HTR-8/SVneo (cell line): ENCODE data around the gene ABCB4.
"Not testable (repeated sequence)": the region's sequence is repeated elsewhere in the genome, so short reads cannot be mapped to it uniquely, and the experiment has no call there.

Source experiments
- DNase-seq: peaks from one replicate; pipeline ENCODE4 v3.0.0; 2011; ENCODE audit warnings: low spot score, mixed read lengths; ENCODE audit not compliant: insufficient read length
- FAIRE-seq: peaks from 2 replicates; lab custom pipeline; 2011; peaks lifted over from hg19 to GRCh38; lab: Jason Lieb, UNC

ABCB4 gene

DNA sequence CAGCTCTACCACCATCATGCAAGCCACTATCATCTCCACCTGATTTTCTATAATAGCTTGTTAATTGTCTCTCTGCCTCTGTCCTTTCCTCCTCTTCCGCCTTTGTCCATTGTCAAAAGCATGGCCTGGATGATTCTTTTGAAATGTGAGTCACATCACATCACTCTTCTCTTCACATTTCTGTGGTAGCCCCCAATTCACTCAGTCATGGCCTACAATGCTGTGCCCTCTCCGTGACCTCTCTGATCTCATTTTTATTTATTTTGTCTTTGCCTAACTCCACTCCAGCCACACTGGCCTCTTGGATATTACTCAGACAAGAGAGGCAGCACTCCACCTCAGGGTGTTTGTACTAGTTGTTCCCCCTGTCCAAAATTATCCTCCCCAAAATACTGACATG, 4.9 kb upstream of the ABCB4 start:
- DNase-seq (no peak), FAIRE-seq (no peak)

DNA sequence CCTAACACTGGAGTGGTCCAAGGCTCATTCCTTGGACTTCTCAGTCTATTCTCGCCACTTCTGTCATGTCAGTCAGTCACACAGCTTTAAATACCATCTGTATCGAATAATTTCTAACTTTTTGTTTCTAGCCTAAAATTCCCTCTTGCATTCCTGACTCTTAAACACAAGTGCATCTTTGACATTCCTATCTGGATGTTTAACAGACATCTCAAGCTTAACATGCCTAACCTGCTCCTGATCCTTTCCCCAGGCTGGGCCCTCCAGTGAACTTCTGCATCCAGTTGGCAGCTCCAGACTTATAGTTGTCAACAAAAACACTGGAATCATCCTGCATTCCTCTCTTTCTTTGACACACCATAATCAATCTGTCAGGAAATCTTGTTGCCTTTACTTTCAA, 4.5 kb upstream of the ABCB4 start:
- DNase-seq, result no peak
- FAIRE-seq, result no peak

- no peak for FAIRE-seq
- no peak for DNase-seq
Measured at GRCh38 chr7:87476179-87476557, 688 bp upstream of the ABCB4 start.

DNA sequence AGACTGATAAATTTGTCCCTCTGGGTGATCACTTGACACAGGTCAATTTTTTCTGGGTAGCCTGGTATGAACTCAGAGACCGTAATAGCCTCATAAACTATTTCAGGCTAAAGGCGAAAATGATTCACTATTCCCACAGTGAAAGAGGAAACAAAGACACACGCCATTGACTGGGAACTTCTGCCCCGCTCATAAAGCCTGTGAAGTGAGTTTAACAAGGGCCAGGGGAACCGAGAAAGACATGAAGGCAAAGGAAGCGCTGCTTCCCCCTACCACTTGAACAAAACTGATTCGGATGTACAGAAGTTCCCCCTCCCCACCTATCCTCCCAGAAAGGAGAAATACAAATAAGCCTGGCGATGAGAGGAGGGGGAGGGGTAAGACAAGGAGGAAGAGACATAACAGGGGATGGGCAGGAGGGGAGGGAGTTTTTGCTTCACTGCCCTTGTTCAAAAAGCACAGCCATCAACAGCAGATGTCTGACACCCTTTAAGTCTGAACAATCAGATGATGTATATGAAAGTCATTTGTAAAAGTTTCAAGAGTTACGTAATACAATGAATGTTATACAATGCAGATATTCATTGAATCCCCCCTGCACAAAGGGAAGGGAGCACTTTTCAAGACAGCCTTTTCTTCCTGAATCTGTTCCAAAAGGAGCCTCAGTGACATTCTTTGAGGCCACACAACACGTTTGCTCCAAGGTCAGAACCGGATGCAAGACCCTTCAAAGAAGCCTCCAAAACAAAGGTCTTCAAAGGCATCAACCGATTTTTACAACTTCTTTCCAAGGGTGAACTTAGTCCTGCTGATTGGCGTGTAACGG, 734 bp downstream of the ABCB4 start:
- FAIRE-seq (no peak), DNase-seq (no peak)

DNA sequence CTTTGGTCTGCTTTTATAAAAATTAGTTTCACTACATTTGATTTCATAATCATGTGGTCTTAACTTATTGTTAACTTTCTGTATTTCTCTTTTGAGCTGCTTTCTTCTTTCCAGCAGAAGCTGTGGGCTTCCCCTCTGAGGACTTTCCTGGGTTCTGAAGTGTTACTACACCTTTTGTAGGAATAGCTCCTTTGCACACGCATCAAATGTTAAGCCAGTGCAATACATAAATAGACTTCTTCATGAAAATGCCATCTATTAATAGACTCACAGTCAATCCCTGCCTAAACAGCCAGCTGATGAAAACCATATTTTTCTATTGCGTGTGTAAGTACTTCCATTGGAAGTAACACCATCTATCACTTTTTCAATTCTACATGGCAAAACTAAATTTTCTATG, 1.5 kb downstream of the ABCB4 start:
- FAIRE-seq, result no peak
- DNase-seq, result no peak

- no peak for FAIRE-seq
- no peak for DNase-seq
Measured at GRCh38 chr7:87473192-87473591, 2.3 kb downstream of the ABCB4 start.

GRCh38 chr7:87471473-87471872, 4.0 kb downstream of the ABCB4 start:
- FAIRE-seq, result no peak
- no peak for DNase-seq

- not testable (repeated sequence) for DNase-seq, FAIRE-seq
Measured at GRCh38 chr7:87469204-87469603, 6.3 kb downstream of the ABCB4 start.

DNA sequence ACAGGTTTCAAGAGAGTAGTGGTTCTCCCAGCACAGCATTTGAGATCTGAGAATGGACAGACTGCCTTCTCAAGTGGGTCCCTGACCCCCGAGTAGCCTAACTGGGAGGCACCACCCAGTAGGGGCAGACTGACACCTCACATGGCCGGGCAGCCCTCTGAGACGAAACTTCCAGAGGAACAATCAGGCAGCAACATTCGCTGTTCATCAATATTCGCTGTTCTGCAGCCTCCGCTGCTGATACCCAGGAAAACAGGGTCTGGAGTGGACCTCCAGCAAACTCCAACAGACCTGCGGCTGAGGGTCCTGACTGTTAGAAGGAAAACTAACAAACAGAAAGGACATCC, 10.0 kb downstream of the ABCB4 start:
- DNase-seq, FAIRE-seq: not testable (repeated sequence)

- DNase-seq, FAIRE-seq: not testable (repeated sequence)
Measured at GRCh38 chr7:87464830-87465533, 10.5 kb downstream of the ABCB4 start.

- FAIRE-seq (no peak), DNase-seq (no peak)
Measured at GRCh38 chr7:87463982-87464381, 11.5 kb downstream of the ABCB4 start.

GRCh38 chr7:87460444-87460843, 15.0 kb downstream of the ABCB4 start:
- FAIRE-seq, result not testable (repeated sequence)

GRCh38 chr7:87459941-87460340, 15.5 kb downstream of the ABCB4 start:
- no peak for FAIRE-seq

More at GRCh38 chr7:87460444-87460843, 15.0 kb downstream of the ABCB4 start:
- DNase-seq, result not testable (repeated sequence)

GRCh38 chr7:87458148-87458547, 17.3 kb downstream of the ABCB4 start:
- no peak for FAIRE-seq

More at GRCh38 chr7:87459941-87460340, 15.5 kb downstream of the ABCB4 start:
- DNase-seq, result no peak

DNA sequence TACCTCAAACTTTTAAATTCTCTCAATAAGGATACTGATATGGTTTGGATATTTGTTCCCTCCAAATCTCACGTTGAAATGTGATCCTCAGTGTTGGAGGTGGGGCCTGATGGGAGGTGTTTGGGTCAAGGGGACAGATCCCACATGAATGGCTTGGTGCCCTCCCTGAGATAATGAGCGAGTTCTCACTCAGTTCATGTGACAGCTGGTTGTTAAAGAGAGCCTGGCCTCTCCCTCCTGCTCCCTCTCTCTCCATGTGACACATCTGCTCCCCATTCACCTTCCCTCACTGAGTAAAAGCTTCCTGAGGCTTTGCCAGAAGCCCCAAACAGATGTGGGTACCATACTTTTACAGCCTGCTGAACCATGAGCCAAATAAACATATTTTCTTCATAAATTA, 19.2 kb downstream of the ABCB4 start:
- DNase-seq, result no peak
- FAIRE-seq, result no peak

More at GRCh38 chr7:87458148-87458547, 17.3 kb downstream of the ABCB4 start:
- DNase-seq, result no peak

DNA sequence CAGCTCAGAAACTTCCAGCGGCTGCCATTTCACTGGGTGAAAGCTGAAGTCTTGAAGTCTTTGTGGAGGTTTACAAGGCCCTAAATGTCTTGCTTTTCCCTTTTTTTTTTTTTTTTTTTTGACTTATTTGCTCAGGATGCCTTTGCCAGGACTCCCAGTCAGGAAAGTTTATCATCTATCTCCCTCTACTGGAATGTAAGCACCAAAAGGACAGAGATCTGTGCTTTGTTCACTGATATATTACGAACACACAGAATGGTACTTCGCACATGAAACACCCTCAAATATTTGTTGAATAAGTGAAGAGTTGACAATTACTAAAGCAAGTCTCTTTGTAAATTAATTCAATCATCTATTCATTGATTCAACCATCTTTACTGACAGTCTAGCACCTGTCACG, 23.2 kb downstream of the ABCB4 start:
- FAIRE-seq (no peak), DNase-seq (no peak)

GRCh38 chr7:87451187-87451586, 24.3 kb downstream of the ABCB4 start:
- no peak for DNase-seq

DNA sequence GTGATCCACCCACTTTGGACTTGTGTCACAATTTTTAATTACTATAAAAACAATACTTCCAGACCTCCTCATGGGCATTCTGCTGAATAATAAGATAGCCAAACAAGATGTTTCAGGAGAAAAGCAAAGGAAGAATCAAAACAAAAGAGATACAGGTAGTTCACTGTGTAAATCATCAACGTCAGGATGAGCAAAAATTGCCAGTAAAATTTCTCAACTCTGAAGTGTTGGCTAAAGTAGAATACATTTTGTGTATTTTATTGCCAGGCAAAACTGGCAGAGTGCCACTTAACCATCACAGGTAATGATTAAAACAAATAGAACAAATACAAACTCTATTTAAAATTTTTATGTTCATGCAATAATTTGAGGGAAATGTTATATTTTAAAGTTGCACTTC, 24.8 kb downstream of the ABCB4 start:
- FAIRE-seq, result no peak

More at GRCh38 chr7:87451187-87451586, 24.3 kb downstream of the ABCB4 start:
- no peak for FAIRE-seq

GRCh38 chr7:87448388-87448787, 27.1 kb downstream of the ABCB4 start:
- FAIRE-seq (no peak), DNase-seq (no peak)

More for the DNA sequence above, 24.8 kb downstream of the ABCB4 start:
- DNase-seq, result no peak

DNA sequence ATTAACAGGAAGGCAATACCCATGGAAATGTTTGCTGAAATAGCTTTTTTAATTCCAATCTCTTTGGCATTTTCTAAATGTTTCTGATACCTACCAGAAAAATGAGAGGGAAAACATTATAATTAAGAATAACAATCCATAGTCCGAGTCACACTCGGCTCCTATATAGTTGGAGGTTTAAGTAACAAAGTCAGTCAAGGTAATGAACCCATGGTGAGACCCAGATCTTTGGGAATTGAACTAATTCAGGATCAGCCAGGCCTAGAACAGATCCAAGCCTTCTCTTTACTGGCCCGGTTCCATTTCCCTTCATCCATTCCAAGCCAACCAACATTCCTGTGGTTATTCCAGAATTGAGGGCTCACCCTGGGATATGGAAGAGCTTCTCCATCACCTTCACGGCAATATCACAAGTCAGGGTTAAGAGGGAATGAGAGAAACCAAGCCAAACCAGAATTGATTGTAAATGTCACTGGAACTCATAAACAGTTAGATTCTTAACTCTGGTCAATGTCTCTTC, 28.3 kb downstream of the ABCB4 start:
- FAIRE-seq, result no peak
- DNase-seq, result no peak

DNA sequence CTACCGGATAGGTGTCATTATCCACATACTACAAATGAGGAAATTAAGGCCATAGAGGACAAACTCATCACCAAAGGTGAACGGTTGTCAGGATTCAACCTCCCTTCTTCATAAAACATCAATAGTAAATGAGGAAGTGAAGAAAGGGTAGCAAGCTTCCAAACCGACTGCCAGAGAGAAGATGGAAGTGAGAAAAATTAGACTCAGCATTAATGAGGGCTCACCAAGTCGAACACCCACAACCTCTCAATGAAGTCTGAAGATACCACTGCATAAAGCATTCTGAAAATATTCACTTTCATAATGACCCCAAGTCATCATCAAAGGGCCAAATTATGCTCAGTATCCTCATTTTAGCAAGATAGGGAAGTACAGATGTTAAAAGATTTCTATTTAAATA, 29.6 kb downstream of the ABCB4 start:
- no peak for FAIRE-seq
- DNase-seq, result no peak
